ENCODE data around the gene NCOA3. TPM values are rescaled to one million over a fixed set of nuclear protein-coding genes. Genes with fewer than 3 reads are reported as not detected.
A peak's percentile ranks its signal among the peaks of the same experiment; 100 is the strongest.
"Not testable (repeated sequence)": the region's sequence is repeated elsewhere in the genome, so short reads cannot be mapped to it uniquely, and the experiment has no call there.

NCOA3 gene
- total RNA-seq, 1 experiment from 2014 or later: 31.1 TPM

GRCh38 chr20:47577314-47577713 is 75.6 kb downstream of the NCOA3 start:
- peak overlapping the region; percentile 6 for H3K9ac ChIP-seq (ENCODE audit: low read length)
- no peaks in the 10 kb centered on the region for H4K20me1 ChIP-seq (ENCODE audit: low read length)

GRCh38 chr20:47578543-47578942 is 76.9 kb downstream of the NCOA3 start:
- Histone ChIP-seq H3K4me2 (ENCODE audit: low read length) (no peak overlapping the region), H3K36me3 (ENCODE audit: low read depth, low read length) (no peaks in the 10 kb centered on the region), H3F3A (ENCODE audit: low read length, unreplicated experiment) (no peaks in the 10 kb centered on the region), H3K9me3 (ENCODE audit: low read length) (no peaks in the 10 kb centered on the region), H3K4me3 (ENCODE audit: low read length) (no peak overlapping the region), H3K9ac (ENCODE audit: low read length) (no peak overlapping the region), H3K9me2 (replicated peaks; ENCODE audit: low read length) (no peaks in the 10 kb centered on the region), H3K79me2 (ENCODE audit: low read length) (peaks cover 87% of the 10 kb centered on the region), H3K27ac (ENCODE audit: low read length) (no peak overlapping the region), H3K4me1 (ENCODE audit: insufficient read depth, low read length) (peaks cover 44% of the 10 kb centered on the region), H4K20me1 (ENCODE audit: low read length) (no peaks in the 10 kb centered on the region), H3K27me3 (ENCODE audit: low read length) (no peaks in the 10 kb centered on the region), H2AFZ (ENCODE audit: low read length) (no peak overlapping the region)
- ATAC-seq (no peak), DNase-seq (no peak)
- ChIA-PET CTCF (no interaction called here), POLR2A (ENCODE audit: unreplicated experiment) (no interaction called here)
- TF ChIP-seq EZH2phosphoT487 (IDR thresholded peaks at IDR 0.05; ENCODE audit: borderline replicate concordance, low read length) (no peak), EZH2 (IDR thresholded peaks at IDR 0.05; ENCODE audit: low read length, unreplicated experiment) (no peak), CTCF (conservative IDR thresholded peaks at IDR 0.05; ENCODE audit: low read depth, low read length) (no peak)
- BruUV-seq (replicated peaks): no TSS peak
- intact Hi-C loops (cut with micrococcal nuclease): loop anchor here (5.0 kb wide), 1 partner anchor 44 kb away; no protein-coding TSS in a partner anchor

More at GRCh38 chr20:47577314-47577713, 75.6 kb downstream of the NCOA3 start:
- DNase-seq (no peak), ATAC-seq (no peak)
- peak overlapping the region; percentile 72 for H3K4me2 ChIP-seq (ENCODE audit: low read length)
- H3K27me3 ChIP-seq (ENCODE audit: low read length): no peaks in the 10 kb centered on the region
- BruUV-seq (replicated peaks): no TSS peak
- ChIA-PET POLR2A (ENCODE audit: unreplicated experiment) (interaction anchor here (0.6 to 0.9 kb wide), 3 partner anchors 33 to 1345 kb away, joined by 4 to 5 read pairs (median 4); no protein-coding TSS in a partner anchor), CTCF (interaction anchor here (0.6 kb wide), 1 partner anchor 33 kb away, joined by 3 read pairs; no protein-coding TSS in a partner anchor)
- H3K9me3 ChIP-seq (ENCODE audit: low read length): no peaks in the 10 kb centered on the region
- peak overlapping the region; percentile 67 for H3K27ac ChIP-seq (ENCODE audit: low read length)
- TF ChIP-seq EZH2 (IDR thresholded peaks at IDR 0.05; ENCODE audit: low read length, unreplicated experiment) (no peak), EZH2phosphoT487 (IDR thresholded peaks at IDR 0.05; ENCODE audit: borderline replicate concordance, low read length) (no peak), CTCF (conservative IDR thresholded peaks at IDR 0.05; ENCODE audit: low read depth, low read length) (no peak)
- H2AFZ ChIP-seq (ENCODE audit: low read length): 0 out of 2 replicates have a peak overlapping the region, but pooled peaks have one; percentile 12
- H3K4me3 ChIP-seq (ENCODE audit: low read length): peak overlapping the region; percentile 27
- intact Hi-C loops (cut with micrococcal nuclease): loop anchor here (5.0 kb wide), 1 partner anchor 45 kb away; no protein-coding TSS in a partner anchor
- H3K36me3 ChIP-seq (ENCODE audit: low read depth, low read length): no peaks in the 10 kb centered on the region
- peaks cover 91% of the 10 kb centered on the region for H3K79me2 ChIP-seq (ENCODE audit: low read length)
- H3K4me1 ChIP-seq (ENCODE audit: insufficient read depth, low read length): peaks cover 44% of the 10 kb centered on the region
- H3K9me2 ChIP-seq (replicated peaks; ENCODE audit: low read length): no peaks in the 10 kb centered on the region
- no peaks in the 10 kb centered on the region for H3F3A ChIP-seq (ENCODE audit: low read length, unreplicated experiment)

GRCh38 chr20:47580686-47581085 is 79.0 kb downstream of the NCOA3 start:
- H4K20me1 ChIP-seq (ENCODE audit: low read length); BruUV-seq (replicated peaks); ATAC-seq; H3K27me3 ChIP-seq (ENCODE audit: low read length); H3K4me2 ChIP-seq (ENCODE audit: low read length); H3F3A ChIP-seq (ENCODE audit: low read length, unreplicated experiment); H3K9ac ChIP-seq (ENCODE audit: low read length); H3K9me2 ChIP-seq (replicated peaks; ENCODE audit: low read length); H3K36me3 ChIP-seq (ENCODE audit: low read depth, low read length); H2AFZ ChIP-seq (ENCODE audit: low read length); H3K4me3 ChIP-seq (ENCODE audit: low read length); intact Hi-C loops (cut with micrococcal nuclease); H3K9me3 ChIP-seq (ENCODE audit: low read length); DNase-seq; POLR2A ChIA-PET (ENCODE audit: unreplicated experiment); H3K27ac ChIP-seq (ENCODE audit: low read length); CTCF ChIA-PET: not testable (repeated sequence)
- peaks cover 27% of the 10 kb centered on the region for H3K4me1 ChIP-seq (ENCODE audit: insufficient read depth, low read length)
- H3K79me2 ChIP-seq (ENCODE audit: low read length): peaks cover 66% of the 10 kb centered on the region
